NOMO-1 treated with dmso at 0.1 percent for 144 hours (cell line): ENCODE results near the gene ZNF740.
"Not testable (repeated sequence)": the region's sequence is repeated elsewhere in the genome, so short reads cannot be mapped to it uniquely, and the experiment has no call there.

Experiments used
- DNase-seq: peaks from one replicate; lab custom pipeline; 2025; ENCODE audit not compliant: unreplicated experiment; lab: John Stamatoyannopoulos, UW

Gene ZNF740

DNA sequence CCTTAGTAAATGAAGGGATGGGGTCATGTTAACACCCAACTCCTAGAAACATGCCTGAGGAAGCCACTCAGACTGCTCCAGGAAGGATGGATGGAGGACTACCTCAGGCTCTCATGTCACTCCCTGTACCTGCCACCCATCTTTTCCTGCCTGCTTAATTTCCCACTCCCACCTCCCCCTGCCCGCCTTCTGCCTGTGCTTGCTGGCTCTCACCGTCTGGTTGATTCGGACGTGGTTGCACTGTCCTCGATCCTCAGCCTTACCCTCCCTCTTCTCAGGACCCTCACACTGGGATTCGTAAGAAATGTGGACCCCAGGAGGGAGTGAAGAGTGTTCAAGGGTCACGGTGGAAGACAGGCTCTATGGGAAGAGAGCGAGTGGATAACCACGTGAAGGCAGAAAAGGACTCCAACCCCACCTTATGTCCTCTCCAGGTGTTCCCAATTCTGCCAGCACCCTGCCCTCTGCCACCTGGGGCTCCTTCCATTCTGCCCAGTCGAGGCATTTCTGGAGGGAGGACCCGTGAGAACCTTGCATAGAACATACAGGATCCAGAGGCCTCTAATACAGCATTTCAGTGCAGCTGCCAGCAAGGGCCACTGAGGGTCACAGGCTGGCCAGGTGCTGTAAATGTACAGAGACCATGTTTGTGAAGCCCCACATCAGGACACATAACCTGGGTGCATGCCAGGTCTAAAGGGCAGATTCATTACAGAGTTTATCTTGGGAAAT, 13.6 kb downstream of the ZNF740 start:
- DNase-seq: no peak

DNA sequence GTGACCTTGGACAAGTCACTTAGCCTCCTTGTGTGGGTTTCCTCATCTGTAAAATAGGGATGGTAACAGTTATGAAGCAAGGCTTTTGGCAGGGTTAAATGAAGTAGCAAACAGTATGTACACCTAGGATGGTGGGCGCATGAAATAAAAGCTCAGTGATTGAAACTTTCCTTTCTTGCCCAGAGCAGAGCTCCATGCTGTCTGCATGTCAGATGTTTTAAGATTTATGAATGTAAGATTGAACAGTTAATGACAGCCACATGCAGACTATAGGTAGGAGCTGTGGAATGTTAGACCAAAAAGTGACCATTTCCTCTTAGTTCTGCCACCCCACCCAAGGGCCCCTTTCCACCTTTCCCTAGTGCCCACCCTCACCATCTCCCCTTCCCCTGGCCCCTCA, 14.5 kb downstream of the ZNF740 start:
- DNase-seq: no peak

DNA sequence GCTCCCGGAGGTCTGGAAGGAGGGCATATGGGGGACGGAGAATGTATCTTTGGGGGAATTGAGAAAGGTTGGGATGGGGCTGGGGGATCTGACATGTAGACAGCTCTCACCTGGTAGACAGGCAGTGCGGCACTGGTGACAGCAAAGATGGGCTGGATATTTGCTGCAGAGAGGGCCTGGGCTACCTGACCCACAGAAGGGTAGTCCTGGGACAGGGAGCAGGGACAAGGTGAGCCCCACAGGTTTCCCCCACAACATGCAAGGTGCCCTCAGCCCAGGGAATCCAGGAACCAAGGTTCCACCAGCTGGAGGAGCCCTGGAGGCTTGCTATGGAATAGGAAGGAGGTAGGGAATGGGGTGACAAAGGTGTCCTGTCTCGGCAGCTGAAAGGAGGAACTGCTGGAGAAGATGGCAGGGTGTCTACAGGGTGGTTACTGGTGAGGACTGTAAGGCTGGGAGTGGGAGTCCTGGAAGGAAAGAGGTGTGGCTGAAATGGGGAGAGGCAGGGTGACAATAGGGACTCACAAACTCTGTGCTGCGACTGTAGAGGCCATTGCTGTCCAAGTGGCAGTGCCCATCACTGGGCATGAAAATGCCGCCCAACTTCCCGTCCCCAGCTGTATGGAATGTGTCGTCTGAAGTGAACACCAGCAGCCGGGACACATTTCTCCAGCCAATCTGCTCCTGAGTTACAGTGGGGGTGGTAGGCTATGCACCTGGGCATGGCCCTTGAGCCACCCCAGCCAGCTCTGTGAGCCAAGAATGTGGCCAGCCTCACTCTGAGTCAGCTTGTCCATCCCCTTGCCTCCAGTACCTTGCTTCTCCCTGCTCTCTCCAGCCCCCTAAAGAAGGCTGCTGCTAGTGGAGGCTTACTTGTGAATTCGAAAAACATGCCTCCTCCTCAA, 15.2 kb downstream of the ZNF740 start:
- no peak for DNase-seq

DNA sequence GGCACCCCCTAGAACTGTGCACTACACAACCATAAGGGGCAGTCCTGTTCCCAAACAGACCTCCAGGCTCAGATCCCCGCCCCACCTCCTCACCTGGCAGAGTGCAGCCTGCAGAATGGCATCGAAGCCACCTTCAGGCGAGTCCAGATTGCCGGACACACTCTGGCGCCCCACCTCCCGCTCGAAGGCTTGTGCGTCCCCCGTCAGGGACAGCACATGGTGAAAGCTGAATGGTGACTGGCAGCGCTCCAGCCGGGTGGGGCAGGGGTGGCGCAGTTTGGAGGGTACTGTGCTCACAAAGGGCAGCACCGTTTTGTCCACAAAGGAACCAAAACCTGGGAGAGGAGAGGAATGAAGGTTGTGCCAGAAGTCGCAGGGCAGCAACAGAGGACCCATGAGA, 16.0 kb downstream of the ZNF740 start:
- DNase-seq: no peak

DNA sequence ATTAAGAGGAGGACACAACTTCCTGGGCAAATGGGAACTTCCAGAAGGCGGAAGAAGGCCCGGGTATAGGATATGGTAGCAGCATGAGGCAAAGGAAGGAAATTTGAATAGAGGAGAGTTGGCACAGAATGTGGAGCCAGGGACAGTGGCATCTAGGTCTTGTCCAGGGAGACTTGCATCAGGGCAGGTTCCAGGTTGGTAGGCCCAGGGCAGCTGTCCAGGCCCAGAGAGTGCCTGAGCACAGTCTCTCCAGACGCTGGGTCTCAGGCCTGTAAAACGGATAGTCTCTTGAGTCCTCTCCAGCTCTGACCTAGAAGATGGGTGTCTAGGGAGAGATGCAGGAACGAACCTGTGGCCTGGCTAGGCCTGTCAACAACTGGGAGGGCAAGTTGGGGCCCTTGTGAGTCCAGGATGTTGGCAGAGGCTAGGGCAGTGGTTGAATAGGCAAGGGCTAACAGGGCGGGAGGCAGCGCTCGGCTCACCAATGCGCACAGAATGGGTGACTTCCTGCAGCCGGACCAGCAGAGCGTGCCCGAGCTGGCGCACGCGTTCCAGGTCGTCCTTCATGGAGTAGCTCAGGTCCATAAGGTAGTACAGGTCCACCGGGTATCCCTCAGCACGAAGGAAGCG, 16.6 kb downstream of the ZNF740 start:
- DNase-seq: no peak

DNA sequence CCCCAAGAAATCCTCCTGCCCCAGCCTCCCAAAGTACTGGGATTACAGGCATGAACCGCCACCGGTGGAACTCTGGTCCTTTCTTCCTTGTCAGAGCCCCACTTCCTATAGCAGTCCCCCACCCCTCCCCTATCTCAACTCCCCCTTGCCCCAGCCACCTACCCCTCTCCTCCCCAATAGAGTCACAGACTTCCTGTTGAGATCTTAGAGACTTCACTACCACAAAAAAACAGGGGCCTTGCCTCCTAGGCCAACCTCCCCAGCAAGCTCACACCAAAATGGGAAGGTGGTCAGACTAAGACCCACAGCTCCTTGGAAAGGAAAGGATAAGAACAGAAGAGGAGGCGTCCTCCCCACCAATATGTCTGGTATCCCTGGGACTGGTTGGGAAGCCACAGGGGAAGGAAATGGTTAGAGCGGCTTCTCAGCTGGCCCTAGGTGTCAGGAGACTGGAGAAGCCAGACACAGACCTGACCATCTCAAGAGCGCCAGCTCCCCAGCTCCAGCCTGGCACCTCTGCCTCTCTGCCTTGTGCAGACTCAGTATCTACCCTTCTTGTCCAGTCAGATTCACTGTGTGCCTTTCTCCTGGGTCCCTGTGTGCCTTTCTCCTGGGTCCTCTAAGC, 18.1 kb downstream of the ZNF740 start:
- no peak for DNase-seq

DNA sequence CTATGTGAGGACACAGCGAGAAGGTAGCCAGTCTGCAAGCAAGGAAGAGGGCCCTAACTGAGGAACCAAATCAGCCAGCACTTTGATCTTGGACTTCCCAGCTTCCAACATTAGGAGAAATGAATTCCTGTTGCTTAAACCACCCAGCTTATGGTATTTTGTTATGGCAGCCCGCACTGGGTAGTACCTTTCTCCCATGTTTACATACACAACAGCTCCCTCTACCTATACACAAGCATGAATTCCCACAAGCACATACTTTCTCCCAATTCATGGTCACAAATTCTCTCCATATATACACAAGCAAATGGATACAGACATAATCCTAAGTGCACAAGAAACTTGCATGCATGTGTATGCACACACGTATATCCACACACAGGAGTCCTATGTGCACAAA, 19.2 kb downstream of the ZNF740 start:
- DNase-seq: no peak

DNA sequence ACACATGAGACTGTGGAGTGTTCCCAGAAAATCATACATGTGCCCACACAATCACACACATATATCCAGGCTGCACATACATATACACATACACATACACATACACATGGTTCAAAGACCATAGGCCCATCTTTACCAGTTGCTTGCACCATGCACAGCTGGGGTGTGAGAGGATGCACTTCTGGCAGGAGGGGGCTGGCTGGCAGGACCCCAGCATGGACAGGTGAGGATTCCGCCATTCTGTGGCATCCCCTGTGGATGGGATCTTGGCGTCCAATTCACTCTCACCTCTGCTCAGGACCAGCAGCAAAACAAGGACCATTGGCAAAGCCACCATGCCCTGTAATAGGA, 19.6 kb downstream of the ZNF740 start:
- DNase-seq: no peak

DNA sequence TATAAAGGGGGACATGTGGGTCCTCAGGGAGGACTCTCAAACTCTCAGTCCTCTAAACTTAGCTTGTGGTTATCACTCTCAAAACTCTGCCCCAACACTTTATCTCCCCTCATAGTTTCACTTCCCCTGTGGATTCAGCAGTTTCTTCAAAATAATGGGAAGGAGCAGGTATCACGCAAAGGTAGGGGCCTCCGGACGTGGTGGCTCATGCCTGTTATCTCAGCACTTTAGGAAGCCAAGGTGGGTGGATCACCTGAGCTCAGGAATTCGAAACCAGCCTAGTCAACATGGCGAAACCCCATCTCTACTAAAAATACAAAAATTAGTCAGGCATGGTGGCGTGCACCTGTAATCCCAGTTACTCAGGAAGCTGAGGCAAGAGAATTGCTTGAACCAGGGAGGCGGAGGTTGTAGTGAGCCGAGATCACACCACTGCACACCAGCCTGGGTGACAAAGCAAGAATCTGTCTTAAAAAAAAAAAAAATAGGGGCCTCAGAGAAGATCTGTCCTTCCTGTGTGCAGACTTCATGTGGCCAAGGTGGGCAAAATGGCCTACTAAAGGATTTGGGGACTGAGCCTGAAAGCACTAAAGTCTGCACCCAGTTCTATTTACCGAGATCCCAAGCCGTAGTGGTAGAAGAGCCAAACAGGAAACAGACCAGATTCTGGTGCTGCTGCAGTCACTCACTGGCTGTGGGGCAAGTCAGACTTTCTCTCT, 20.1 kb downstream of the ZNF740 start:
- peak; percentile 37 for DNase-seq

DNA sequence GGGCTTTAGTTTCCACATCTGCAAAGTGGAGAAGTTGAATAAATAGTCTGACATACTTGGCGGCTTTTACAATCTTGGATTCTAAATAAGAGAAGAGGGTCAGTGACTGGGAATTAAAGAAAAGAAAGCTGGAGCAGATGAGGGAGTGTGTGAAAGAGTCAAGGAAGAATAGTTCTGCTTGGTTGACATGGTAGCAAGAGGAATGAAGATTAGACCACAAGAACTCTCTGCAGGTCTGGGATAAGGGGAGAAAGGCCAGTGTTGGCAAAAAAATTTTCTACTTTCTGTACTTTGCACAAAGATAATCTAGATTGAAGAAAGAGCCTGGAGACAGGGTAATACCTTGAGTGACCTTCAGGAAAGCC, 20.6 kb downstream of the ZNF740 start:
- no peak for DNase-seq

DNA sequence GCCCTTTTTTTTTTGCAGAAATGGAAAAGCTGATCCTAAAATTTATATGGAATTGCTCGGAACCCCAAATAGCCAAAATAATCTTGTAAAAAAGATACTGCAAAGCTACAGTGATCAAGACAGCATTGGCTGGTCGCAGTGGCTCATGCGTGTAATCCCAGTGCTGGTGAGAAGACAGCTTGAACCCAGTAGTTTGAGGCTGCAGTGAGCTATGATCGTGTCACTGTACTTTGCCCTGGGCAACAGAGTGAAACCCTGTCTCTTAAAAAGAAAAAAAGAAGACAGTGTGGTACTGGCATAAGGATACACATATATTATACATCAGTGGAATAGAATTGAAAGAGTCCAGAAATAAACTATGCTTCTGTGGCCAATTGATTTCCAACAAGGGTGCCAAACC, 21.1 kb downstream of the ZNF740 start:
- DNase-seq: no peak

DNA sequence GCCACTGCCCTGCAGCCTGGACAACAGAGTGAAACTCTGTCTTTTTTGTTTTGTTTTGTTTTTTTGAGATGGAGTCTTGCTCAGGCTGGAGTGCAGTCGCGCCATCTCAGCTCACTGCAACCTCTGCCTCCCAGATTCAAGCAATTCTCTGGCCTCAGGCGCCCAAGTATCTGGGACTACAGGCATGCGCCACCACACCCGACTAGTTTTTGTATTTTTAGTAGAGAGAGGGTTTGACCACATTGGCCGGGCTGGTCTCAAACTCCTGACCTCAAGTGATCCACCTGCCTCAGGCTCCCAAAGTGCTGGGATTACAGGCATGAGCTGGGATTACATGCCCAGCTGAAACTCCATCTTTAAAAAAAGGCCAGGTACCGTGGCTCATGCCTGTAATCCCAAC, 21.8 kb downstream of the ZNF740 start:
- DNase-seq: not testable (repeated sequence)

DNA sequence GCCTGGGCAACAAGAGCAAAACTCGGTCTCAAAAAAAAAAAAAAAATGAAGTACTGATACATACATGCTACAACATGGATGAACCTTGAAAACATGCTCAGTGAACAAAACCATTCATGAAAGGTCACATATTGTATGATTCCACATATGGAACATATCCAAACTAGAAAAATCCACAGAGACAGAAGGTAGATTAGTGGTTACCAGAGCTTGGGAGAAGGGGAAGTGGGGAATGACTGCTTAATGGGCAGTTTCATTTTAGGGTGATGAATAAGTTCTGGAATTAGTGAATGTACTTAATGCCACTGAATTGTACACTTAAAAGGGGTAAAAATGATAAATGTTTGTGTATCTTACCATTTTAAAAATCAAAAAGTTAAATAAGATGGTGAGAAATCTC, 23.8 kb downstream of the ZNF740 start:
- no peak for DNase-seq

DNA sequence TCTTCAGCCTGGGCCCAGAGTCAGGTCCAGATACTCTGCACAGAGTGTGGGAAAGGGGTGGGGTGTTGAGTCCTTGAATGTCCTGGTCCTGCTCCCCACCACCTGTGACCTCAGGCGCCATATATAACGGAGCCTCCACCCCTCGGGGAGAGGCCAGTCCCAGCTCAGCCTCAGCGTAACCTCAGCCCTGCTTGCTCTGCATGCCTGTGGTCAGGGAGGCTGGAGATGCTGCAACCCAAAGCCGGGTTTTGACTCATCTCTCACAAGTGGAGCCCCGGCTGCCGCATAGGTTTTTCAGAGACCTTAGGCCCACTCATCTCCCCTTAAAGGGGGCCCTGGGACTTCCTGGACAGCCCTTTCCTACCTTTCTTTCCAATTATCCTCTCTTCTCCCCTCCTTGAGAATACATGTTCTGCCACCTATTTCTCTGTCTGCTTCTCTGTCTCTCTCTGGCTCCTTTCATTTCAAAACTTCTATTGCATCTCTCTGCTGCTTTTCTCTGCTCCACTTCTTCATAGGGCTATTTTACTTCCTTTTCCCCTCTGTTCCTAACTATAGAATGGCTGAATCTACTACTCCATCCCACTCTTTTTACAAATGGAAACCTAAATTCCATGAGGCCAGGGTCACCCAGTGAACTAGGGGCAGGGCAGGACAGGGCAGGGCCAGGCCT, 25.4 kb downstream of the ZNF740 start:
- peak; percentile 30 for DNase-seq

DNA sequence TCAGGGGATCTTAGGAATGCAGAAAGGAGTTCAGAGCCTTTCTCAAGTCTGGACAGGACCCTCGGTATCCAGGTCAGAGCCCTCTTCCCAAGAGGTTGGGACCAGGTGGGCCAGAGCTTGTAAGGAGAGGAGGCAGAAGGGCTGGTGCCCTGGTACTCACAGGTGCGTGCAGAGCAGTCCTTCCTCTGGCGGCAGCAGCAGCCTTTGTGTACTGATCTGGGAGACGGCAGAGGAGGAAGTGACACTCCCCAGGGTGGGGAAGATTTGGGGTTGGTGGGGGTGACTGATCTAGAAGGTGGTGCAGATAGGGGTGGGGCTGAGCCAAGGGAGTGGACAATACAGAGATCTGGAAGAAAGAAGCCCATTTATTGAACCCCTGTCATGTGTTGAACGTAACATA, 26.5 kb downstream of the ZNF740 start, which contains the start of gene ITGB7:
Gene ITGB7, minus strand, starts transcription at position 210 of the 400 bp plus-strand sequence. CDS start 6,808 bp downstream, outside the sequence.
- DNase-seq: peak; percentile 51

DNA sequence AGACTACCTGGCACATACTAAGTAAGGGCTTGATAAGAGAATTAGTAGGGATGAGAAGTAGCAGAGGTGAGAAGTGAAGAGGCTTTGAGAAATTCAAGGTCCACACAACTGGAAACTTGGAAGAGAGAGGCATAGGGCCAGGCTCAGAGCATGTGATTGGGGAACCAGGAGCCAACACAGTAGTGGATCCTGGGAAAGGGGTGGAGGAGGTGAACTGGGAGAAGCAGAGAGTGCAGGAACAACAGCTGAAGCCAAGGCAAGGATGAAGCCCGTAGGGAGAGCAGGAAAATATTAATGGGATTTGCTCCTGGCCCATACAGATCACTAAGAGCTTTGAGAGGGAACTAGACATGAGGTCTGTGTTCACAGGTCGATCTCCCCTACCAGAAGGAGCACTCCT, 27.9 kb downstream of the ZNF740 start:
- no peak for DNase-seq

DNA sequence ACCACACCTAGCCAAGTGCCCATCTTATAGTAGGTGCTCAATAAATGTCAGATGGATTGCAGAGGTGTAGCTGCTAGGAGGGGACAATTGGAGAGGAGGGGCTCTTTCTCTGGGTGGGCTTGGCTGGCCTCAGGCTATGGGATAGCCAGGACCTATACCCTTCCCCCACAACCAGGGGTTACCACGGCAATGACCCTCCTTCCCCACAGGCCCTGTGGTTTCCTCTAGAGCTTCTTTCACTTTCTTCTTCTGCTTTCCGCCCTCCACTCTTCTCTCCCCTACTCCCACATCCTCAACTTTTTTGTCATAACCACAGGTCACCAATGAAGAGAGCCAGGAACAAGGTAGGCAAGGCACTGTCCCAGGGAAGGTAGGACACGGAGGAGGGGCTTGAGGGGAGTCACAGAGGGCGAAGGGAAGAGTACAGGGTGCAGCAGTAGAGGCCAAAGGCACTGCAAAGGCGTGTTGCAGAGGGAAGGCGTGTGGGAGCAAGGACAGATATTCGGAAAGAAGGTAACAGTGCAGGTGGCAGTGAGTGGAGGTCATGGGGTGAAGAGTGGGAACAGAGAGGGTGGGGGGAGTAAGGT, 28.4 kb downstream of the ZNF740 start:
- peak; percentile 84 for DNase-seq

DNA sequence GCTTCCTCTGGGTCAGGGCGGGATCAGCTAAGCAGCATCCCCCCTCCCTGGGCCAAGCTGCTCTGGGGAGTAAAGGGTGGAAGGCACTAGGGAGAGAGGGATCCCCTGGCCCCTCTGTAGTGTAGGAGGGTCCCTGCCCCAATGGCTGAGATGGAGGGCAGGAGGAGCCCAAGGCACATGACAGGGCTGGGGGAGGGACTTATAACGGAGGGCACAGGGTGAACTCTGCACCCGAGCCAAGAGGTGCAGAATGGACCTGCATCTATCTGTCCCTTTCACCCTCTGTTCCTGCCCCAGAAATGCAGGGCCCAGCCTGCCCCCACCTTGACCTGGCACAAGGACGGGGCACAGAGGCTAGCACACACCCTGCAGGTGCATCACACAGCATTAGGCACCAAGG, 30.3 kb downstream of the ZNF740 start:
- DNase-seq: no peak

DNA sequence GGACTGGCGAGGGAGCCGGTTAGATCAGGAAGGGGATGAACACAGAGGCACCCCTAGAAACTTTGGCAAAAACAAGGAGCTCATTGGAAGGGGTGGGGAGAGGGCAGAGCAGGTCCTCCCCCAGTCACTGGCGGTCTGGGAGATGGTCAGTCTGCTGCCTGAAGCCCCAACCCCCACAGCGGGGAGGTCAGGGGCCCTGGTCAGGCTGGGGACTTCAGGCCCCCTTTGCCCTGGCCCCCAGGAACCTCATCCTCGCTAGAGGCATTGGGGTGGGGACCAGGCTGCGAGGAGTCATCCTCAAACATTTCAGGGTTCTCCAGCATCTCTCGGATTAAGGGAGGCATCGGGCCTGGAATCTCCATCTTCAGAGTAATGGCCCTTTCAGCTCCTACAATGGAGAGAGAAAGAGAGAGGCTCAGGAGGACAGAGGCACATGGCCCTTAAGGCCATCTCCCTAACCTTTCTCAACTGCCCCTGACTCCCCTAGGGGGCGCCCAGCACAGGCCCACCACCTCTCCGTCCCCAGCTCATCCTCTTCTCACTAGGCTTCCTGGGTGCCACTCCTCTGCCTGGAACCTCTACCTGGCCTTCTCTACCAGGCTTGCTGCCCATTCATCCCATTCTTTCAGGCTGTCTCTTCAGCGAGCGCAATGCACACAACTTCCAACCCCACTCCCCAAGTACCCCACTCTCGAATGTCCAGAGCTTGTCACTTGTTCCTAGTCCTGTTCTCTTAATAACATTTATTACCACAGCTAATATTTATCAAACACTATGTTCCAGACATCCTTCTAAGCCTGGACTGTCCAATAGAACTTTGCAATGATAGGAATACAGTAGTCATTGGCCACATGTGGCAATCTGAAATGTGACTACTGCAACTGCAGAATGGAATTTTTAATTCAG, 31.2 kb downstream of the ZNF740 start:
- DNase-seq: no peak
